B cell (primary cell): Measurements from ENCODE around the gene CCDC120. TPM values are rescaled to one million over a fixed set of nuclear protein-coding genes. Genes with fewer than 3 reads are reported as not detected.
A peak's percentile ranks its signal among the peaks of the same experiment; 100 is the strongest.

Source experiments
- ATAC-seq: fragments of 200-7000 bp; cut with Tn5 transposase; one replicate; pipeline ENCODE4 v1.10.0; 2021; ENCODE audit warnings: low read depth, mild to moderate bottlenecking, moderate number of reproducible peaks, moderate library complexity
- CTCF ChIA-PET: fragments of 350-600 bp; sonication (Branson Sonifier 250); formaldehyde crosslinking; loops from one replicate; lab custom pipeline; 2021; ENCODE audit warnings: antibody characterized with exemption, inconsistent platforms; lab: Charles Lee
- POLR2A ChIA-PET: fragments of 350-600 bp; sonication (Branson Sonifier 250); formaldehyde crosslinking; loops from one replicate; lab custom pipeline; 2021; ENCODE audit warnings: antibody characterized with exemption; lab: Charles Lee
- DNase-seq: peaks from one replicate; pipeline ENCODE4 v3.0.0; 2013
- H2AFZ ChIP-seq: 2 replicates; pipeline ENCODE4 v1.6.1; 2012; ENCODE audit warnings: mild to moderate bottlenecking, low read depth, low read length; ENCODE audit not compliant: insufficient read depth, poor library complexity, severe bottlenecking
- H3K27ac ChIP-seq, 2 donors: 1 replicate in 1 of 2; 2 replicates in 1 of 2; pipeline ENCODE4 v1.5.1; 2012 to 2013; ENCODE audit warnings: low read length in 2 of 2, mild to moderate bottlenecking in 2 of 2, moderate library complexity in 1 of 2
- H3K27me3 ChIP-seq, 4 experiments: fragments of 200-600 bp in 1 of 4; sonication (generic) in 1 of 4; replicated peaks in 1 of 4; 1 replicate in 2 of 4; 2 replicates in 2 of 4; pipeline versions ENCODE4 v1.6.1 to v1.7.0; 2013 to 2016; ENCODE audit warnings: low read length in 3 of 4, mild to moderate bottlenecking in 2 of 4, mixed read lengths in 1 of 4, moderate library complexity in 1 of 4; ENCODE audit not compliant: insufficient read depth in 4 of 4, control insufficient read depth in 3 of 4; ENCODE audit errors: control extremely low read depth in 1 of 4
- H3K36me3 ChIP-seq, 2 experiments: replicated peaks in 1 of 2; 1 replicate in 1 of 2; 2 replicates in 1 of 2; pipeline versions ENCODE4 v1.6.1 to v1.7.1; 2013; ENCODE audit warnings: low read length in 1 of 2; ENCODE audit not compliant: insufficient read depth in 2 of 2, control insufficient read depth in 1 of 2; ENCODE audit errors: control extremely low read depth in 1 of 2, extremely low read depth in 1 of 2
- H3K4me1 ChIP-seq, 2 donors: fragments of 200-600 bp in 1 of 2; sonication (generic) in 1 of 2; 1 replicate in 1 of 2; 2 replicates in 1 of 2; pipeline versions ENCODE4 v1.5.1 to v1.6.1; 2013 to 2017; ENCODE audit warnings: low read length in 2 of 2; ENCODE audit not compliant: control insufficient read depth in 2 of 2, insufficient read depth in 2 of 2
- H3K4me2 ChIP-seq: replicated peaks from 2 replicates; pipeline ENCODE3; 2012; ENCODE audit warnings: mild to moderate bottlenecking, low read depth, low read length; ENCODE audit not compliant: poor library complexity, severe bottlenecking
- H3K4me3 ChIP-seq, 5 experiments: fragments of 200-600 bp in 1 of 5; sonication (generic) in 1 of 5; 1 replicate in 3 of 5; 2 replicates in 2 of 5; pipeline versions ENCODE4 v1.5.1 to v1.7.0; 2011 to 2016; ENCODE audit warnings: low read length in 4 of 5, mild to moderate bottlenecking in 4 of 5, low read depth in 2 of 5, control low read depth in 1 of 5, moderate library complexity in 1 of 5; ENCODE audit not compliant: insufficient read depth in 1 of 5; ENCODE audit errors: control extremely low read depth in 1 of 5, extremely low read depth in 1 of 5
- H3K79me2 ChIP-seq: fragments of 200-600 bp; sonication (generic); one replicate; pipeline ENCODE4 v1.6.0; 2016; ENCODE audit warnings: low read length; ENCODE audit not compliant: control insufficient read depth, insufficient read depth
- H3K9ac ChIP-seq: fragments of 200-600 bp; sonication (generic); 2 replicates; pipeline ENCODE4 v1.6.1; 2017; ENCODE audit warnings: mild to moderate bottlenecking, low read length, moderate library complexity
- H3K9me3 ChIP-seq, 3 donors: one replicate each; pipeline versions ENCODE4 v1.6.1 to v1.7.1; 2013; ENCODE audit warnings: low read length in 2 of 3; ENCODE audit not compliant: control insufficient read depth in 2 of 3, insufficient read depth in 1 of 3; ENCODE audit errors: control extremely low read depth in 1 of 3
- H4K20me1 ChIP-seq: 2 replicates; pipeline ENCODE4 v1.6.0; 2012; ENCODE audit warnings: mild to moderate bottlenecking, low read length; ENCODE audit not compliant: insufficient read depth, control insufficient read depth, poor library complexity, severe bottlenecking
- H3K27ac Mint-ChIP-seq: one replicate; pipeline ENCODE4 v1.8.0; 2021; ENCODE audit warnings: mixed read lengths
- H3K27me3 Mint-ChIP-seq: one replicate; pipeline ENCODE4 v1.8.0; 2021; ENCODE audit warnings: mixed read lengths
- H3K4me1 Mint-ChIP-seq: one replicate; pipeline ENCODE4 v1.8.0; 2021; ENCODE audit warnings: mixed read lengths
- H3K4me3 Mint-ChIP-seq: one replicate; pipeline ENCODE4 v1.8.0; 2021; ENCODE audit warnings: mixed read lengths
- H3K9me3 Mint-ChIP-seq: one replicate; pipeline ENCODE4 v1.8.0; 2022; ENCODE audit warnings: mixed read lengths; ENCODE audit not compliant: insufficient read depth
- EZH2 ChIP-seq: IDR thresholded peaks from 2 replicates; pipeline ENCODE4 v1.6.1; 2012; ENCODE audit warnings: borderline replicate concordance, low read depth, mild to moderate bottlenecking, moderate library complexity, low read length; ENCODE audit not compliant: insufficient read depth, poor library complexity, severe bottlenecking
- WGBS: methylation state at CpG from one replicate; pipeline ENCODE4 v1.1.5; 2013; ENCODE audit warnings: missing lambda C conversion rate; ENCODE audit not compliant: insufficient coverage; 5-methylcytosine and 5-hydroxymethylcytosine counted together
- intact Hi-C: fragments of 100-400 bp; cut with micrococcal nuclease; formaldehyde crosslinking; loops from one replicate; pipeline ENCODE4 v1.10.0; 2022
- polyA plus RNA-seq: library from polyadenylated mRNA; depleted of rRNA; stranded (reverse); fragments of >200 nt; gene quantifications from 2 replicates; pipeline ENCODE4 v1.2.3, GENCODE V29; 2012
- total RNA-seq, 2 donors: library from RNA; stranded (reverse); fragments of 120-200 nt in 1 of 2; gene quantifications; 1 replicate in 1 of 2; 2 replicates in 1 of 2; pipeline versions ENCODE4 v1.2.3 to v1.2.4, GENCODE V29; 2013 to 2022
- TF ChIP-seq, protein P1 (sequence below): fragments of 200-600 bp; IDR thresholded peaks from one replicate; pipeline ENCODE4 v1.8.0; 2022; ENCODE audit warnings: antibody characterized with exemption, mild to moderate bottlenecking

The CCDC120 gene
- total and polyA plus RNA-seq, 2 donors (not counting 1 experiment from before 2014, with no cell fraction given) = 5.7 to 12.5 TPM

DNA sequence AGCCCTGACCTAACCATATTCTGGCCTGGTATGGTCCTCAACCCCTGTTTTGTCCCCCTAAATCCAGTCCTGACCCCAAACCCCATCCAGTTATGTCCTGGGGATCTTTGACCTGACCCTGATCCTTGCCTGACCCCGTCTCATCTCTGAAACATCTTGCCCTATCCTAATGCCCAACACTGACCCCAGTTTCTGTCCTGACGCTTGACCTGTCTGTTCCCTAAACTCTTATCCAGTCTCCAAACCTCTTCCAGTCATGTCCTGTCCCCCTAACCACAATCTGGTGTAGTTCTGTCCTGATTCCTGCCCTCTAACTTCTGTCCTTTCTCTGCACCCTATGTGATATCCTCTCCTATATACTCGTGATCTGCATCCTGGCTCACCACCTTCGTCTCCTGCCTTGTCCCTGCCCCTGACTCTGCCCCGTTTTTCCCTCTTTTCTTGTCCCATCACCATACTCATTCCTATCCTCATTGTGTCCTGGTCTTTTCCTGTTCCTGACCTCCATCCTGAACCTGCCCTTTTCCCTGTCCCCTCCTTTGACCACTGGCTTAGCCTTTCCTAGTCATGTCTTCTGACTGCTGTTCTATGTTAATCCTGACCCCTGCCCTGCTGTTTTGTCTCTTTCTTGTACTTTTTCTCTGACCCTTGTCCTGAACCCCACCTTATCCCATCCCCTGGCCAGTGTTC lies 4.6 kb upstream of the CCDC120 start:
- intact Hi-C loops = no loop called here
- H2AFZ ChIP-seq = peak overlapping the region; percentile 71
- ATAC-seq = no peak
- 95% methylated on average over 5 of the region's 5 CpGs for WGBS
- CTCF ChIA-PET = no interaction called here
- H3K79me2 ChIP-seq = peaks cover 5% of the 10 kb centered on the region
- peaks cover 25% of the 10 kb centered on the region for H3K4me1 Mint-ChIP-seq
- no peaks in the 10 kb centered on the region for H3K9me3 Mint-ChIP-seq
- H3K27me3 ChIP-seq = no peaks in the 10 kb centered on the region
- TF ChIP-seq EZH2 = no peak
- H3K4me3 Mint-ChIP-seq = peak overlapping the region; percentile 83
- H3K4me2 ChIP-seq = peak overlapping the region; percentile 75
- H3K36me3 ChIP-seq = no peaks in the 10 kb centered on the region
- H3K27ac Mint-ChIP-seq = peak overlapping the region; percentile 81
- H3K27ac ChIP-seq = peak overlapping the region; percentile 55 to 84
- H3K9me3 ChIP-seq = no peaks in the 10 kb centered on the region
- H3K9ac ChIP-seq = peak overlapping the region; percentile 68
- H3K27me3 Mint-ChIP-seq = no peaks in the 10 kb centered on the region
- POLR2A ChIA-PET = no interaction called here
- H3K4me1 ChIP-seq = peaks cover 11 to 17% of the 10 kb centered on the region in 2 donors
- no peaks in the 10 kb centered on the region for H4K20me1 ChIP-seq
- peak overlapping the region in 4 of 5 experiments; percentile 49 to 69 (median 60) for H3K4me3 ChIP-seq
- DNase-seq = no peak

DNA sequence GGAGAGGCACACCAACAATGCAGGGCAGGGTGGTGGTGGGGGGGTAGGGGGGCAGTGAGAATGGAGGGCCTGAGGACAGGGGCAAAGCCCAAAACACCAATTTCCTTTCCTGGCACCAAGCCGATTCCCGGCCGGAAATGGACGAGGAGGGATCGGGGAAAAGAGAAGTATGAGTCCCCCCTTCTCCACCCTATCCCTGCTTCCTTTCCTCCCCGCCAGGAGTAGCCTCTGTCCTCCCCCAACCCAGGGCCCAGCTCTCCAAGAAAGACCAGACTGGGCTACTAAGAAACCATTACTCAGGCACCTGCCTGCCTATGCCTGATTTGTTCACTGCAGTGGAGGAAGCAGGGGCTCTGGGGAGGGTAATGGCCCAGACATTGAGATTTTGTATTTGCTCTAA lies 402 bp downstream of the CCDC120 start:
- no peak overlapping the region for H3K27ac Mint-ChIP-seq
- CTCF ChIA-PET = no interaction called here

More for the DNA sequence above, 402 bp downstream of the CCDC120 start:
- Mint-ChIP-seq H3K9me3 (no peaks in the 10 kb centered on the region), H3K27me3 (no peaks in the 10 kb centered on the region), H3K4me1 (peaks cover 13% of the 10 kb centered on the region), H3K4me3 (no peak overlapping the region)
- no peak overlapping the region for H3K4me2 ChIP-seq
- no peaks in the 10 kb centered on the region for H3K9me3 ChIP-seq
- no CpG with 5 or more reads among the region's 6 CpGs for WGBS
- intact Hi-C loops = no loop called here
- no peak for TF ChIP-seq EZH2
- TF ChIP-seq, protein P1, sequence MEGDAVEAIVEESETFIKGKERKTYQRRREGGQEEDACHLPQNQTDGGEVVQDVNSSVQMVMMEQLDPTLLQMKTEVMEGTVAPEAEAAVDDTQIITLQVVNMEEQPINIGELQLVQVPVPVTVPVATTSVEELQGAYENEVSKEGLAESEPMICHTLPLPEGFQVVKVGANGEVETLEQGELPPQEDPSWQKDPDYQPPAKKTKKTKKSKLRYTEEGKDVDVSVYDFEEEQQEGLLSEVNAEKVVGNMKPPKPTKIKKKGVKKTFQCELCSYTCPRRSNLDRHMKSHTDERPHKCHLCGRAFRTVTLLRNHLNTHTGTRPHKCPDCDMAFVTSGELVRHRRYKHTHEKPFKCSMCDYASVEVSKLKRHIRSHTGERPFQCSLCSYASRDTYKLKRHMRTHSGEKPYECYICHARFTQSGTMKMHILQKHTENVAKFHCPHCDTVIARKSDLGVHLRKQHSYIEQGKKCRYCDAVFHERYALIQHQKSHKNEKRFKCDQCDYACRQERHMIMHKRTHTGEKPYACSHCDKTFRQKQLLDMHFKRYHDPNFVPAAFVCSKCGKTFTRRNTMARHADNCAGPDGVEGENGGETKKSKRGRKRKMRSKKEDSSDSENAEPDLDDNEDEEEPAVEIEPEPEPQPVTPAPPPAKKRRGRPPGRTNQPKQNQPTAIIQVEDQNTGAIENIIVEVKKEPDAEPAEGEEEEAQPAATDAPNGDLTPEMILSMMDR = no peak
- H3K4me3 ChIP-seq = no peak overlapping the region
- H4K20me1 ChIP-seq = no peaks in the 10 kb centered on the region
- H3K9ac ChIP-seq = no peak overlapping the region
- H3K27me3 ChIP-seq = no peaks in the 10 kb centered on the region
- no peak overlapping the region for H3K27ac ChIP-seq
- DNase-seq (no peak), ATAC-seq (no peak)
- no peaks in the 10 kb centered on the region for H3K36me3 ChIP-seq
- no peak overlapping the region for H2AFZ ChIP-seq
- H3K4me1 ChIP-seq = peaks cover 4 to 6% of the 10 kb centered on the region in 2 donors
- H3K79me2 ChIP-seq = peaks cover under 1% of the 10 kb centered on the region
- POLR2A ChIA-PET = no interaction called here
